Endothelial cell of umbilical vein (primary cell): ENCODE data around the gene RPL31. TPM values are rescaled to one million over a fixed set of nuclear protein-coding genes. Genes with fewer than 3 reads are reported as not detected.

Source experiments
- BruUV-seq: library from RNA; stranded (reverse); fragments of 400-500 nt; replicated peaks from 2 replicates; lab custom pipeline; 2021; lab: Mats Ljungman, UMichigan
- CTCF ChIA-PET: fragments of 300-600, 350-600 bp; sonication (Branson Sonifier 250); formaldehyde crosslinking; loops from one replicate; lab custom pipeline; 2021; ENCODE audit warnings: antibody characterized with exemption, inconsistent platforms; lab: Charles Lee
- POLR2A ChIA-PET: fragments of 300-600, 350-600 bp; sonication (Branson Sonifier 250); formaldehyde crosslinking; loops from one replicate; lab custom pipeline; 2021; ENCODE audit warnings: antibody characterized with exemption, inconsistent platforms; lab: Charles Lee
- DNase-seq: peaks from one replicate; pipeline ENCODE4 v3.0.0-alpha.2; 2011; ENCODE audit warnings: low read depth, low spot score
- FAIRE-seq: peaks from 2 replicates; lab custom pipeline; 2011; peaks lifted over from hg19 to GRCh38; lab: Jason Lieb, UNC
- H2AFZ ChIP-seq: 2 replicates; pipeline ENCODE4 v1.6.0; 2012; ENCODE audit warnings: low read depth, low read length, control low read depth, inconsistent platforms
- H3K27ac ChIP-seq: 2 replicates; pipeline ENCODE4 v1.5.1; 2011; ENCODE audit warnings: low read depth, mild to moderate bottlenecking, control low read depth, low read length, moderate library complexity; ENCODE audit not compliant: insufficient read depth
- H3K27me3 ChIP-seq, 2 experiments: 2 replicates each; pipeline versions ENCODE4 v1.6.0 to v1.6.1; 2011; ENCODE audit warnings: low read length in 2 of 2, mixed read lengths in 1 of 2; ENCODE audit not compliant: control insufficient read depth in 2 of 2, insufficient read depth in 2 of 2
- H3K36me3 ChIP-seq, 2 experiments: 2 replicates in 1 of 2; 3 replicates in 1 of 2; pipeline ENCODE4 v1.5.1; 2011; ENCODE audit warnings: low read length in 2 of 2, mild to moderate bottlenecking in 1 of 2, moderate library complexity in 1 of 2; ENCODE audit not compliant: control insufficient read depth in 2 of 2, insufficient read depth in 2 of 2; ENCODE audit errors: extremely low read depth in 1 of 2
- H3K4me1 ChIP-seq: 3 replicates; pipeline ENCODE4 v1.5.1; 2011; ENCODE audit warnings: mild to moderate bottlenecking, low read length; ENCODE audit not compliant: control insufficient read depth, insufficient read depth; ENCODE audit errors: extremely low read depth
- H3K4me2 ChIP-seq: 2 replicates; pipeline ENCODE4 v1.6.1; 2011; ENCODE audit warnings: low read length, control low read depth, mixed read lengths; ENCODE audit not compliant: insufficient read depth
- H3K4me3 ChIP-seq, 3 experiments: fragments of 200-600 bp in 1 of 3; sonication (generic), shearing (Covaris generic) in 1 of 3; replicated peaks in 1 of 3; 2 replicates each; pipeline ENCODE4 v1.5.1; 2011 to 2016; ENCODE audit warnings: control low read depth in 3 of 3, low read length in 3 of 3, mild to moderate bottlenecking in 2 of 3, inconsistent platforms in 1 of 3, low read depth in 1 of 3, moderate library complexity in 1 of 3; ENCODE audit not compliant: insufficient read depth in 1 of 3
- H3K79me2 ChIP-seq: 2 replicates; pipeline ENCODE4 v1.6.0; 2012; ENCODE audit warnings: low read length, inconsistent platforms; ENCODE audit not compliant: control insufficient read depth, insufficient read depth
- H3K9ac ChIP-seq: replicated peaks from 2 replicates; pipeline ENCODE3; 2011; ENCODE audit warnings: low read length, control low read depth; ENCODE audit not compliant: insufficient read depth; ENCODE audit errors: extremely low read depth
- H3K9me1 ChIP-seq: replicated peaks from 3 replicates; pipeline ENCODE4 v1.6.0; 2011; ENCODE audit warnings: mild to moderate bottlenecking, low read length; ENCODE audit not compliant: control insufficient read depth, insufficient read depth; ENCODE audit errors: extremely low read depth
- H3K9me3 ChIP-seq: replicated peaks from 2 replicates; pipeline ENCODE4 v1.5.1; 2012; ENCODE audit warnings: low read length, inconsistent platforms; ENCODE audit not compliant: control insufficient read depth, insufficient read depth
- H4K20me1 ChIP-seq: replicated peaks from 2 replicates; pipeline ENCODE3; 2011; ENCODE audit warnings: mild to moderate bottlenecking, low read length; ENCODE audit not compliant: control insufficient read depth, insufficient read depth; ENCODE audit errors: extremely low read depth
- CTCF ChIP-seq, 2 donors: IDR thresholded peaks; 1 replicate in 1 of 2; 2 replicates in 1 of 2; pipeline ENCODE4 v1.5.1; 2011; ENCODE audit warnings: low read length in 2 of 2, mild to moderate bottlenecking in 2 of 2, moderate library complexity in 2 of 2, control low read depth in 1 of 2, inconsistent platforms in 1 of 2, low read depth in 1 of 2; ENCODE audit not compliant: insufficient read depth in 1 of 2; ENCODE audit errors: extremely low read depth in 1 of 2
- EZH2 ChIP-seq: IDR thresholded peaks from 2 replicates; pipeline ENCODE4 v1.6.1; 2012; ENCODE audit warnings: borderline replicate concordance, low read depth, mild to moderate bottlenecking, moderate library complexity, low read length, inconsistent platforms; ENCODE audit not compliant: severe bottlenecking
- JUN ChIP-seq: IDR thresholded peaks from 2 replicates; pipeline ENCODE4 v1.6.1; 2011; ENCODE audit warnings: borderline replicate concordance, low read depth; ENCODE audit not compliant: insufficient read length, insufficient read depth
- MAX ChIP-seq: IDR thresholded peaks from 2 replicates; pipeline ENCODE4 v1.6.1; 2011; ENCODE audit not compliant: insufficient read depth, insufficient read length
- MYC ChIP-seq: IDR thresholded peaks from one replicate; pipeline ENCODE4 v1.6.1; 2011; ENCODE audit warnings: mild to moderate bottlenecking, low read depth, low read length
- POLR2A ChIP-seq: IDR thresholded peaks from 2 replicates; pipeline ENCODE4 v1.6.1; 2012; ENCODE audit warnings: low read depth, mild to moderate bottlenecking, control low read depth, low read length
- dilution Hi-C: fragments of 300-500 bp; cut with MboI; formaldehyde crosslinking; loops from one replicate; pipeline ENCODE4 v1.15.0; 2019; ENCODE audit warnings: low sequenced_read_pairs; ENCODE audit not compliant: extremely low pct_ligation_motif_present
- intact Hi-C: fragments of 100-400 bp; cut with micrococcal nuclease; formaldehyde crosslinking; loops from one replicate; pipeline ENCODE4 v1.10.0; 2022
- polyA plus RNA-seq, 4 experiments: library from polyadenylated mRNA; depleted of rRNA in 3 of 4; stranded (reverse) in 3 of 4; unstranded in 1 of 4; fragments of >200 nt; gene quantifications; 2 replicates each; pipeline versions ENCODE4 v1.2.1 to v1.2.3, GENCODE V29; 2011 to 2012; ENCODE audit warnings: missing spikeins in 1 of 4
- total RNA-seq: library from RNA; stranded (reverse); gene quantifications from 2 replicates; pipeline ENCODE4 v1.2.3, GENCODE V29; 2021

The RPL31 gene
- total and polyA plus RNA-seq, 2 donors (not counting 3 experiments of a cell fraction or from before 2014, with no cell fraction given) = 1,137 to 1,355 TPM

GRCh38 chr2:101011152-101011551, 9.1 kb downstream of the RPL31 start:
- BruUV-seq = no TSS peak
- intact Hi-C loops = loop anchor here (5.0 kb wide), 1 partner anchor 241 kb away; the partner anchor contains the start of gene CNOT11
- FAIRE-seq (no peak), DNase-seq (no peak)
- POLR2A ChIA-PET = interaction anchor here (0.5 kb wide), 1 partner anchor 1116 kb away, joined by 3 read pairs; no protein-coding TSS in a partner anchor
- Histone ChIP-seq H3K9me1 (no peaks in the 10 kb centered on the region), H3K4me1 (no peaks in the 10 kb centered on the region), H3K27me3 (no peaks in the 10 kb centered on the region), H3K9me3 (no peaks in the 10 kb centered on the region), H3K36me3 (peaks cover 20 to 29% of the 10 kb centered on the region in 2 experiments), H3K9ac (no peak overlapping the region), H3K79me2 (peaks cover 12% of the 10 kb centered on the region), H2AFZ (no peak overlapping the region), H4K20me1 (no peaks in the 10 kb centered on the region), H3K4me2 (no peak overlapping the region), H3K4me3 (no peak overlapping the region), H3K27ac (no peak overlapping the region)
- TF ChIP-seq POLR2A (no peak), MAX (no peak), MYC (no peak), JUN (no peak), CTCF (IDR thresholded peaks at IDR 0.05; ENCODE audit: extremely low read depth in 1 of 2, insufficient read depth in 1 of 2, low read depth in 1 of 2, low read length in 2 of 2) (no peak), EZH2 (no peak)
- dilution Hi-C loops = no loop called here
- CTCF ChIA-PET = interaction anchor here (0.9 to 3.6 kb wide), 4 partner anchors 142 to 207 kb away, joined by 4 to 72 read pairs (median 20); no protein-coding TSS in a partner anchor
